Mucosa of descending colon (tissue), 3 donors: Measurements from ENCODE around the gene SYNJ2. TPM values are rescaled to one million over a fixed set of nuclear protein-coding genes. Genes with fewer than 3 reads are reported as not detected.

Source experiments
- ATAC-seq: fragments of 200-7000 bp; cut with Tn5 transposase; one replicate; pipeline ENCODE4 v1.9.1; 2020; ENCODE audit warnings: mild to moderate bottlenecking, moderate library complexity
- DNase-seq, 3 donors: peaks; one replicate each; pipeline ENCODE4 v3.0.0-alpha.2; 2020
- H3K36me3 ChIP-seq: fragments of 200-600 bp; one replicate; pipeline ENCODE4 v1.8.0; 2021; ENCODE audit warnings: low read depth, mild to moderate bottlenecking
- H3K4me1 ChIP-seq: fragments of 200-600 bp; one replicate; pipeline ENCODE4 v1.8.0; 2021; ENCODE audit warnings: low read depth, mild to moderate bottlenecking
- H3K4me3 ChIP-seq: fragments of 200-600 bp; one replicate; pipeline ENCODE4 v1.8.0; 2021; ENCODE audit warnings: mild to moderate bottlenecking
- H3K9me3 ChIP-seq: fragments of 200-600 bp; one replicate; pipeline ENCODE4 v1.8.0; 2021; ENCODE audit warnings: mild to moderate bottlenecking
- intact Hi-C, 2 donors: fragments of 100-400 bp; cut with DNase I in 1 of 2; cut with micrococcal nuclease in 1 of 2; formaldehyde crosslinking; loops; one replicate each; pipeline versions ENCODE4 v1.11.0 to v1.11.1; 2022; cut with DNase I, micrococcal nuclease
- total RNA-seq, 3 donors: library from RNA; stranded (reverse); fragmentation: NEBNext Ultra II Directional in 2 of 3; extraction: Animal tissue kit (Norgen Biotek cat#: 25700) in 2 of 3; gene quantifications; one replicate each; pipeline versions ENCODE4 v1.2.1 to v1.2.4, GENCODE V29; 2021 to 2023
- TF ChIP-seq, protein P1 (sequence below): fragments of 200-600 bp; IDR thresholded peaks from one replicate; pipeline ENCODE4 v1.8.0; 2022; ENCODE audit warnings: antibody characterized with exemption, mild to moderate bottlenecking
- donor health status: DM: no; HTN: no; CAD: no; lungs with moderate emphysema.
- donor health status: DM: no; HTN: no; CAD: no.
- donor health status: DM: no; HTN: yes; CAD: no.

SYNJ2 gene
- total RNA-seq, 3 donors from 2014 or later: 28.3 to 45.9 (median 39.6) TPM

DNA sequence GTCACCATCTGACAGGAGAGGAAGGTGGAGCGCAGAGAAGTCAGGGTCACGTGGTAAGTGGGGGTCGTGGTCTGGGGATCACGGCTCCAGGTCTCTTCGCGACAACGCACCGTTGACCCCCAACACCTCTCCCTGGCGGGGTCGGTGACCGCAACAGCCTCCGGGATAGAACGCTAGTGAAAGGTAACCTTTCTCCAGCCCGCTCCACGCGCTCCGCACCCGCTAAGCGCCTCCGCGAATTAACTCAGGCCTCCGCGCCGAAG, 600 bp upstream of the SYNJ2 start:
- no peaks in the 10 kb centered on the region for H3K9me3 ChIP-seq
- TF ChIP-seq, protein P1, sequence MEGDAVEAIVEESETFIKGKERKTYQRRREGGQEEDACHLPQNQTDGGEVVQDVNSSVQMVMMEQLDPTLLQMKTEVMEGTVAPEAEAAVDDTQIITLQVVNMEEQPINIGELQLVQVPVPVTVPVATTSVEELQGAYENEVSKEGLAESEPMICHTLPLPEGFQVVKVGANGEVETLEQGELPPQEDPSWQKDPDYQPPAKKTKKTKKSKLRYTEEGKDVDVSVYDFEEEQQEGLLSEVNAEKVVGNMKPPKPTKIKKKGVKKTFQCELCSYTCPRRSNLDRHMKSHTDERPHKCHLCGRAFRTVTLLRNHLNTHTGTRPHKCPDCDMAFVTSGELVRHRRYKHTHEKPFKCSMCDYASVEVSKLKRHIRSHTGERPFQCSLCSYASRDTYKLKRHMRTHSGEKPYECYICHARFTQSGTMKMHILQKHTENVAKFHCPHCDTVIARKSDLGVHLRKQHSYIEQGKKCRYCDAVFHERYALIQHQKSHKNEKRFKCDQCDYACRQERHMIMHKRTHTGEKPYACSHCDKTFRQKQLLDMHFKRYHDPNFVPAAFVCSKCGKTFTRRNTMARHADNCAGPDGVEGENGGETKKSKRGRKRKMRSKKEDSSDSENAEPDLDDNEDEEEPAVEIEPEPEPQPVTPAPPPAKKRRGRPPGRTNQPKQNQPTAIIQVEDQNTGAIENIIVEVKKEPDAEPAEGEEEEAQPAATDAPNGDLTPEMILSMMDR: no peak
- ATAC-seq (no peak), DNase-seq (peak in 2 of 3 donors; percentile 63 to 81)
- intact Hi-C loops: no loop called here
- peak overlapping the region; percentile 94 for H3K4me3 ChIP-seq
- H3K36me3 ChIP-seq: no peaks in the 10 kb centered on the region
- peaks cover 6% of the 10 kb centered on the region for H3K4me1 ChIP-seq

DNA sequence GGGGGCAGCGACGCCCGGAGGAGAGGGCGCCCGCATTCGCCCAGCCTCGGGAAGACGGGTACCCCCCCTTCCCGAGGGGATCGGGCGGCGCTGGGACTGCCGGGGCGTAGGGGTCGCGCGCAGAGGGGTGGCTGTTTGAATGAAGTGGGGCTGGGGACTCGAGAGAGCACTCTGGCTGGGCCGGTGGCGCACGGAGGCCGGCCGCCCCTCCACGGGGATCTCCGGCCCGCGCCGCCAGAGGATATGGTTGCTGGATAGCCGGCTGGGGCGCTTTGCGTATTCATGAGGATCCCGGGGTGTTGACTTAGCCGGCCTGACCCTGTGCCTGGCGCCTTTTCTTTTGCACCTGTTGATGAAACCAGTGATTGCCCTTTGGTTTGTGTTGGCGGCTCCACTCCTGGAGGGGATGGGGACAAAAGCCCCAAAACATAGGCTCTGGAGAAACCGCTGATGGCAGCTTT, 469 bp downstream of the SYNJ2 start:
- Histone ChIP-seq H3K9me3 (no peaks in the 10 kb centered on the region), H3K4me1 (peaks cover 9% of the 10 kb centered on the region), H3K4me3 (peak overlapping the region; percentile 94), H3K36me3 (no peaks in the 10 kb centered on the region)
- TF ChIP-seq, protein P1: no peak
- ATAC-seq (peak; percentile 62), DNase-seq (peak; percentile 68 to 74 (median 74))
- intact Hi-C loops: no loop called here

DNA sequence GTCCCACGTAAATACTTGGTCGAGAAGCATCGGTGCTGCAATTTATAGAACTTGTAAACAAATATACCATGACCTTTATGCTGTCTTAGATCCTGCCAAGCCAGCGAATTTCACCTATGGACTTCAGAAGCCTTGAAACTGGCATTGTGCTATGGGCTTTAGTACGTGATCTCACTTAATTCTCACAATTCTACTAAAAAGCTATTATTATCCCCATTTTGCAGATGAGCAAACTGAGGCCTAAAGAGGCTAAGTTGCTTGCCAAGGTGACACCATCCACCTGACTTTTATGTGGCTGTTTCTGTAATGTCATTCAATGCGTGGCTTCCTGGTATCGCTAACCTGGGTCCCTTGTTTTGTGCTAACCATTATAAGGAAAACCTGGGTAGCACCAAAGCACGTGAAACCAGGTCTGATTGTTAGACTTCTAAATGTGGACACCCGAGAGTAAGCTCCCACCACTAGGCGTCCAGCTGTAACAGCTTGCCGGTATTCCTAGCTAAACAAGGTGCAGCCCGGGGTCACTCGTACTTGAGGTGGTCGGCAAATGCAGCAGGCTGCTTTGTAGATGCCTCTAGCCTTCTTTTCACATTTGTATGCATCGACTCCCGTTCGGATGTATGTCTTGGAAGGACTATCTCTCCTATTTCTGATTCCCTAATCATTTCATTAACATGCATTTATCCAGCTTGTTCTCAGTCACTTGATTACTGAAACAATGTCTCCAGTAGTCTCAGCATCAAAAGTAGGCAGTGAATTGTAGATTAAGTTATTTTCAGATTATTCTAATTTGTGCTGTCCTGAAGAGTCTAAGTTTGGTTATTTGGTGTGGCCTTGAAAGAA, 1.1 kb downstream of the SYNJ2 start:
- peak overlapping the region; percentile 94 for H3K4me3 ChIP-seq
- peak; percentile 0 for ATAC-seq
- peaks cover 9% of the 10 kb centered on the region for H3K4me1 ChIP-seq
- intact Hi-C loops: no loop called here
- TF ChIP-seq, protein P1: no peak
- no peaks in the 10 kb centered on the region for H3K36me3 ChIP-seq
- DNase-seq: peak in 2 of 3 donors; percentile 42 to 67
- no peaks in the 10 kb centered on the region for H3K9me3 ChIP-seq

DNA sequence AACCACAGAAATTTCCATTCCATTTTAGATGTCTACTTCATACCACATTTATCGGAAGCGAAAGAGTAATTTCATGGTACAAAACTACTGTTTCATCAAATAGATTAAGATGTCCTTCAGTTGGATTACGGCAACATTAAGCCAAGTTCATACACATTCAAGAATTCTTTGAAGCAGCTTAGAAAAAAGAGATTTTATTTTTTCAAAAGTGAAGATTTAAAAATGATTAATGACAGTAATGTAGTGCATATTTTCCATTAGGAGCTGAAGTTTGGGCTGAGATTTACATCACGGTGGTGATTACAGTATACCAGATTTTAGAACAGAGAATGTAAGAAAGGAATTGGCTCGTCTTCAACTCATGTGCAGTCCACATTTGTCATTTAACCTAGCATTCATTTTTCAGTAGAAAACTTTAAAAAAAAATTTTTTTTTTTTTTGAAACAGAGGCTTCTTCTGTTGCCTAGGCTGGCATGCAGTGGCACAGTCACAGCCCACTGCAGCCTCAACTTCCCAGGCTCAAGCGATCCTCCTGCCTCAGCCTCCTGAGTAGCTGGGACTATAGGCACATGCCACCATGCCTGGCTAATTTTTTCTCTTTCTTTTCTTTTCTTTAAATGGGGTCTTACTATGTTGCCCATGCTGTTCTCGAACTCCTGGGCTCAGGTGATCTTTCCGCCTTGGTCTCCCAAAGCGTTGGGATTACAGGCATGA, 1.9 kb downstream of the SYNJ2 start:
- DNase-seq: no peak
- Histone ChIP-seq H3K4me1 (peaks cover 9% of the 10 kb centered on the region), H3K9me3 (no peaks in the 10 kb centered on the region), H3K36me3 (no peaks in the 10 kb centered on the region), H3K4me3 (no peak overlapping the region)
- no peak for ATAC-seq
- intact Hi-C loops: no loop called here
- TF ChIP-seq, protein P1: no peak

DNA sequence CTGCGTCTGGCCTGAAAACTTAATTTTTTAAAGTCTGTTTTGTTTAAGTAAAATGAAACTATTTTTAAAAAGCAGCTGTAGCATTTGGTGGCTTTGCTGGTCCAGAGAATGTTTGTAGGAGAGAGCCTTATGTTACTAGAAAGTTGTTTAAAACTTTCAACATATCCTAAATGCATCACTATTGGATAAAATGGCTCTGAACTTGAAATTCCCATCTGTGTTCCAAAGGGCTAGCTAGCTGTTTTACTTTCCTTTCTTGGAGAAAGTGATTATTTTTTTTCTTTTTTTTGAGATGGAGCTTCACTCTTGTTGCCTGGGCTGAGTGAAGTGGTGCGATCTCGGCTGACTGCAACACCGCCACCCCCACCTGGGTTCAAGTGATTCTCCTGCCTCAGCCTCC, 2.5 kb downstream of the SYNJ2 start:
- DNase-seq: no peak
- H3K4me1 ChIP-seq: peaks cover 9% of the 10 kb centered on the region
- no peak overlapping the region for H3K4me3 ChIP-seq
- ATAC-seq: no peak
- intact Hi-C loops: no loop called here
- no peaks in the 10 kb centered on the region for H3K9me3 ChIP-seq
- TF ChIP-seq, protein P1: no peak
- no peaks in the 10 kb centered on the region for H3K36me3 ChIP-seq
